Gastrocnemius medialis (tissue), 4 donors: ENCODE data around the gene ENGASE. TPM values are rescaled to one million over a fixed set of nuclear protein-coding genes. Genes with fewer than 3 reads are reported as not detected.

ENCODE experiments used
- ATAC-seq, 2 donors: fragments of 150-250 bp; one replicate each; pipeline ENCODE4 v1.9.1; 2016
- DNase-seq, 2 donors: peaks; one replicate each; pipeline ENCODE4 v3.0.0-alpha.2; 2019
- H3K27ac ChIP-seq, 4 donors: fragments of 200-600 bp; sonication (generic); 1 replicate in 1 of 4; 2 replicates in 3 of 4; pipeline ENCODE4 v1.5.1; 2016 to 2018; ENCODE audit warnings: mild to moderate bottlenecking in 2 of 4, moderate library complexity in 1 of 4
- H3K27me3 ChIP-seq, 3 donors: fragments of 200-600 bp; sonication (generic) in 2 of 3; 1 replicate in 1 of 3; 2 replicates in 2 of 3; pipeline versions ENCODE4 v1.5.1 to v1.6.0; 2016 to 2019; ENCODE audit warnings: mild to moderate bottlenecking in 1 of 3, moderate library complexity in 1 of 3
- H3K36me3 ChIP-seq, 2 donors: fragments of 200-600 bp; sonication (generic) in 1 of 2; one replicate each; pipeline ENCODE4 v1.5.1; 2017 to 2018
- H3K4me1 ChIP-seq, 2 donors: fragments of 200-600 bp; sonication (generic) in 1 of 2; one replicate each; pipeline ENCODE4 v1.5.1; 2016 to 2017; ENCODE audit warnings: mild to moderate bottlenecking in 2 of 2
- H3K4me3 ChIP-seq, 4 donors: fragments of 200-600 bp; sonication (generic) in 3 of 4; 1 replicate in 1 of 4; 2 replicates in 3 of 4; pipeline ENCODE4 v1.5.1; 2016 to 2019; ENCODE audit warnings: mild to moderate bottlenecking in 2 of 4
- H3K9me3 ChIP-seq, 3 donors: fragments of 200-600 bp; sonication (generic) in 2 of 3; 1 replicate in 1 of 3; 2 replicates in 2 of 3; pipeline ENCODE4 v1.5.1; 2016 to 2019
- POLR2A ChIP-seq, 2 donors: fragments of 450-650 bp; IDR thresholded peaks; one replicate each; pipeline ENCODE4 v1.6.1; 2017; ENCODE audit warnings: antibody characterized with exemption in 2 of 2, mild to moderate bottlenecking in 2 of 2, moderate library complexity in 2 of 2
- in situ Hi-C, 4 donors: fragments of 200-750 bp; cut with MboI; loops; one replicate each; pipeline versions ENCODE4 v1.15.0 to v1.8.0; 2017; ENCODE audit warnings: low sequenced_read_pairs in 4 of 4
- intact Hi-C: fragments of 100-400 bp; cut with DNase I; formaldehyde crosslinking; loops from one replicate; pipeline ENCODE4 v1.15.1; 2023; ENCODE audit warnings: low total_unique reads
- total RNA-seq, 4 donors: library from RNA; depleted of rRNA; stranded (reverse); fragments of >200 nt; gene quantifications; one replicate each; pipeline versions ENCODE4 v1.1.0 to v1.2.3, GENCODE V29; 2016
- TF ChIP-seq, protein P1 (sequence below), 5 experiments: fragments of 450-650 bp in 3 of 5; fragments of 200-600 bp in 2 of 5; sonication (generic) in 2 of 5; IDR thresholded peaks in 4 of 5; conservative IDR thresholded peaks in 1 of 5; 1 replicate in 4 of 5; 2 replicates in 1 of 5; pipeline ENCODE4 v1.5.1; 2016 to 2019; ENCODE audit warnings: antibody characterized with exemption in 5 of 5, mild to moderate bottlenecking in 3 of 5, moderate library complexity in 3 of 5

Gene ENGASE
- total RNA-seq, 4 donors from 2014 or later: 5.1 to 14.2 (median 9.3) TPM

DNA sequence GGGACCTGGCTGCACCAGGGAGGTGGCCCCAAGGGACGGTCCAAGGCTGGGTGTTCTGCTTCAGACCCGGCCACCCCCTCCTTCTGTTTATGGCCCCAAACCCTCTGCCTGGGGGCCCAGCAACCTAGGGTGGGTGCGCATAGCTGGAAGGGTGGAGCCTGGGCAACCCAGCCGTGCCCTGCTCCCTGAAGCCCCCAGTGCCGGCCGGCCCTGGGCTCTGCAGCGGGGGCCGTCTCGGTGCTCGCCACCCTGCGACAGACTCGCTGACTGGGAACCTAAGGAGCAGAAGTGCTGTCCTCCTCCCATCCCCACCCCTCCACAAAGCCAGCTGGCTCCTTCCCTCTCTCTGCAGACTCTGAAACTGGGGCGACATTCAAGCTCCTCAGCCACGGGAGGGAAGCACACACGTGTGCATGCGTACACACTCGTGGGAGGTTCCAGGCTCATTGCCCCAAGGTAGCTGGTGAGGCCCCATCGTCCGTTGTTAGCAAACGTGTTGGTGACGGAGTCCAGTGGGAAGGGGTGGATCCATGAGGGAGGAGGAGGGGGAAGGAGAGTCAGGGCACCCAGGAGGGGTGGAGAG lies 43.4 kb downstream of the ENGASE start:
- Histone ChIP-seq H3K4me3 (no peak overlapping the region), H3K27ac (no peak overlapping the region), H3K36me3 (no peaks in the 10 kb centered on the region), H3K9me3 (no peaks in the 10 kb centered on the region), H3K27me3 (peaks cover 0 to 10% (median 9%) of the 10 kb centered on the region in 3 donors), H3K4me1 (peaks cover 13 to 18% of the 10 kb centered on the region in 2 donors)
- ATAC-seq: no peak
- in situ Hi-C loops (no loop called here), intact Hi-C loops (no loop called here)
- TF ChIP-seq, protein P1, sequence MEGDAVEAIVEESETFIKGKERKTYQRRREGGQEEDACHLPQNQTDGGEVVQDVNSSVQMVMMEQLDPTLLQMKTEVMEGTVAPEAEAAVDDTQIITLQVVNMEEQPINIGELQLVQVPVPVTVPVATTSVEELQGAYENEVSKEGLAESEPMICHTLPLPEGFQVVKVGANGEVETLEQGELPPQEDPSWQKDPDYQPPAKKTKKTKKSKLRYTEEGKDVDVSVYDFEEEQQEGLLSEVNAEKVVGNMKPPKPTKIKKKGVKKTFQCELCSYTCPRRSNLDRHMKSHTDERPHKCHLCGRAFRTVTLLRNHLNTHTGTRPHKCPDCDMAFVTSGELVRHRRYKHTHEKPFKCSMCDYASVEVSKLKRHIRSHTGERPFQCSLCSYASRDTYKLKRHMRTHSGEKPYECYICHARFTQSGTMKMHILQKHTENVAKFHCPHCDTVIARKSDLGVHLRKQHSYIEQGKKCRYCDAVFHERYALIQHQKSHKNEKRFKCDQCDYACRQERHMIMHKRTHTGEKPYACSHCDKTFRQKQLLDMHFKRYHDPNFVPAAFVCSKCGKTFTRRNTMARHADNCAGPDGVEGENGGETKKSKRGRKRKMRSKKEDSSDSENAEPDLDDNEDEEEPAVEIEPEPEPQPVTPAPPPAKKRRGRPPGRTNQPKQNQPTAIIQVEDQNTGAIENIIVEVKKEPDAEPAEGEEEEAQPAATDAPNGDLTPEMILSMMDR (IDR thresholded peaks at IDR 0.05 in 4 of 5, conservative IDR thresholded peaks at IDR 0.05 in 1 of 5): no peak
- no peak for TF ChIP-seq POLR2A (IDR thresholded peaks at IDR 0.05)
- no peak for DNase-seq

DNA sequence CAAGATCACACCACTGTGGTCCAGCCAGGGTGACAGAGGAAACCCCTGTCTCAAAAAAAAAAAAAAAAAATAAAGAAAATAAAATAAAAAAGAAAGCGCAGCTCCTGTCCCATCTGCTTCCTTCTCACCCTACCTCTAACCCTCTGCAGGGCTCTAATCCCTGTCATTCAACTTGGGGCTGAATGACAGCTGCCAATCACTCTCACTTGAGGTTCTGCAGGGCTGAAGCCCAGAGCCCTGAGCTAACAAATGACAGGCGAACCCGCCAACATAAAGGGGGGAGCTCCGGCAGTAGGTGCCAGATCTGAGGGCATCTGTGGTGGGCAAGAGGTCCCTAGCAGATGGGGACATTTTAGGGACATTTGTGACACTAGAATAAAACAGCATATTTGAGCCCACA lies 44.3 kb downstream of the ENGASE start:
- ATAC-seq: no peak
- Histone ChIP-seq H3K27me3 (peaks cover 4 to 10% (median 9%) of the 10 kb centered on the region in 3 donors), H3K9me3 (no peaks in the 10 kb centered on the region), H3K4me3 (no peak overlapping the region), H3K36me3 (no peaks in the 10 kb centered on the region), H3K27ac (no peak overlapping the region), H3K4me1 (peaks cover 13 to 18% of the 10 kb centered on the region in 2 donors)
- no peak for DNase-seq
- TF ChIP-seq, protein P1 (IDR thresholded peaks at IDR 0.05 in 4 of 5, conservative IDR thresholded peaks at IDR 0.05 in 1 of 5): no peak
- no peak for TF ChIP-seq POLR2A (IDR thresholded peaks at IDR 0.05)
- in situ Hi-C loops (no loop called here), intact Hi-C loops (no loop called here)

DNA sequence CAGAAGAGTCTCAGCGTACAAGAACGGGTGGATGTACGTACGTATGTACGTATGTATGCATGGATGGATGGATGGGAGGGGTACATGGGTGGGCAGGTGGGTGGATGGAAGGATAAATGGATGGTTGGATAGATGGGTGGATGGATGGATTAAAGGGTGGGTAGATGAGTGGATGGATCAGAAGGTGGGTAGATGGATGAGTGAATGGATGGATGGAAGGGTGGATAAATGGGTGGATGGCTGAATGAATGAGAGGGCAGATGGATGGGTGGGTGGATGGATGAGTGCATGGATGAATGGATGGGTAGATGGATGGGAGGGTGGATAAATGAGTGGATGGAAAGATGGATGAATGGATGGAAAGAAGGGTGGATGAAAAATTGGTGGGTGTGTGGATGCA lies 45.6 kb downstream of the ENGASE start:
- intact Hi-C loops (no loop called here), in situ Hi-C loops (no loop called here)
- Histone ChIP-seq H3K4me3 (no peak overlapping the region), H3K36me3 (no peaks in the 10 kb centered on the region), H3K4me1 (peaks cover 1 to 6% of the 10 kb centered on the region in 2 donors), H3K9me3 (no peaks in the 10 kb centered on the region), H3K27me3 (peaks cover 9 to 12% (median 11%) of the 10 kb centered on the region in 3 donors), H3K27ac (no peak overlapping the region)
- ATAC-seq (no peak), DNase-seq (no peak)
- no peak for TF ChIP-seq POLR2A (IDR thresholded peaks at IDR 0.05)
- TF ChIP-seq, protein P1 (IDR thresholded peaks at IDR 0.05 in 4 of 5, conservative IDR thresholded peaks at IDR 0.05 in 1 of 5): no peak

DNA sequence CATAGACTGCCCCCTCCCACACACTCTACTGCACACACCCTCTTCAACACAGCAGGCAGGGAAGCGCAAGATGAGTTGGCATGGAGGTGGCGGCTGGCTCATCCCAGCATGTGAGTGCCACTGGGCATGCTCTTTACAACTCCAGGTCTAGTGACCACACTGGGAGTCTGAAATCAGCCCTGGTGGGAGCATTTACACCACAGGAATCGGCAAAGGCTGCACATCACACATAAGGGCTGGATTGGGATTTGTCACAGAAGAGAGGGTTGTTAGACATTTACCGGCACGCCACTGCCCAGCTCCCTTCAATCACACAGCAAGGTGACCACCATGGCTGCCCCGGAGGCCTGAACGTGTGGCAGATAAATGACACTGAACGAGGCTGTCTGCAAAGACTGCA lies 49.4 kb downstream of the ENGASE start:
- DNase-seq: no peak
- H3K36me3 ChIP-seq: no peaks in the 10 kb centered on the region
- TF ChIP-seq, protein P1 (IDR thresholded peaks at IDR 0.05 in 4 of 5, conservative IDR thresholded peaks at IDR 0.05 in 1 of 5): no peak
- no peak for TF ChIP-seq POLR2A (IDR thresholded peaks at IDR 0.05)
- peaks cover 24 to 37% (median 29%) of the 10 kb centered on the region in 3 donors for H3K27me3 ChIP-seq
- ATAC-seq: no peak
- intact Hi-C loops (no loop called here), in situ Hi-C loops (no loop called here)
- H3K4me1 ChIP-seq: no peaks in the 10 kb centered on the region
- no peaks in the 10 kb centered on the region for H3K9me3 ChIP-seq
- H3K4me3 ChIP-seq: no peak overlapping the region
- H3K27ac ChIP-seq: no peak overlapping the region
